Spinal cord (tissue), 10 donors: ENCODE measurements around the gene TUBB1. TPM values are rescaled to one million over a fixed set of nuclear protein-coding genes. Genes with fewer than 3 reads are reported as not detected.

Source experiments
- DNase-seq, 6 donors: peaks; one replicate each; pipeline versions ENCODE4 v3.0.0 to v3.0.0-alpha.2; 2013 to 2015; ENCODE audit warnings: low spot score in 6 of 6, low read depth in 4 of 6
- H3K27ac ChIP-seq: one replicate; pipeline ENCODE4 v1.5.1; 2013; ENCODE audit warnings: low read depth, low read length, control low read depth
- H3K27me3 ChIP-seq: one replicate; pipeline ENCODE4 v1.6.1; 2013; ENCODE audit warnings: low read length; ENCODE audit not compliant: control insufficient read depth, insufficient read depth
- H3K36me3 ChIP-seq: one replicate; pipeline ENCODE4 v1.6.1; 2013; ENCODE audit warnings: low read length; ENCODE audit not compliant: control insufficient read depth, insufficient read depth
- H3K4me1 ChIP-seq: one replicate; pipeline ENCODE4 v1.6.1; 2013; ENCODE audit warnings: low read length; ENCODE audit not compliant: control insufficient read depth, insufficient read depth
- H3K4me3 ChIP-seq: one replicate; pipeline ENCODE4 v1.5.1; 2013; ENCODE audit warnings: low read depth, low read length, control low read depth
- H3K9me3 ChIP-seq: one replicate; pipeline ENCODE4 v1.6.1; 2013; ENCODE audit warnings: low read length; ENCODE audit not compliant: control insufficient read depth, insufficient read depth
- WGBS: methylation state at CpG from one replicate; pipeline ENCODE4 v1.1.5; 2013; ENCODE audit warnings: missing lambda C conversion rate; ENCODE audit not compliant: insufficient coverage; 5-methylcytosine and 5-hydroxymethylcytosine counted together
- polyA plus RNA-seq, 2 donors: library from polyadenylated mRNA; unstranded; fragments of 120-200 nt; gene quantifications; one replicate each; pipeline ENCODE4 v1.2.1, GENCODE V29; 2013; ENCODE audit not compliant: insufficient read length in 2 of 2
- total RNA-seq, 2 donors: library from RNA; depleted of rRNA in 1 of 2; stranded (reverse); fragments of 120-200 nt in 1 of 2; fragments of >200 nt in 1 of 2; gene quantifications; one replicate each; pipeline versions ENCODE4 v1.2.3 to v1.2.4, GENCODE V29; 2013 to 2014
- donor health status: healthy.

Gene TUBB1
- total and polyA plus RNA-seq, 4 donors, result 1.1 to 3.4 (median 1.1) TPM

GRCh38 chr20:58995461-58996225 lies 23.6 kb upstream of the TUBB1 start:
- no peak for DNase-seq
- Histone ChIP-seq H3K9me3 (no peaks in the 10 kb centered on the region), H3K4me1 (no peaks in the 10 kb centered on the region), H3K36me3 (peaks cover 65% of the 10 kb centered on the region), H3K4me3 (no peak overlapping the region), H3K27ac (no peak overlapping the region), H3K27me3 (no peaks in the 10 kb centered on the region)
- WGBS, result 88% methylated on average over 15 of the region's 18 CpGs

- H3K27ac ChIP-seq, result no peak overlapping the region
- no peaks in the 10 kb centered on the region for H3K4me1 ChIP-seq
- H3K36me3 ChIP-seq, result peaks cover 64% of the 10 kb centered on the region
- 86% methylated on average over 12 of the region's 12 CpGs for WGBS
- no peak for DNase-seq
- H3K27me3 ChIP-seq, result no peaks in the 10 kb centered on the region
- no peaks in the 10 kb centered on the region for H3K9me3 ChIP-seq
- H3K4me3 ChIP-seq, result no peak overlapping the region
These were observed 23.0 kb upstream of the TUBB1 start for GRCh38 chr20:58996226-58996611.

- Histone ChIP-seq H3K36me3 (peaks cover 72% of the 10 kb centered on the region), H3K27me3 (no peaks in the 10 kb centered on the region), H3K27ac (no peak overlapping the region), H3K4me3 (no peak overlapping the region), H3K4me1 (no peaks in the 10 kb centered on the region), H3K9me3 (no peaks in the 10 kb centered on the region)
- 89% methylated on average over 16 of the region's 24 CpGs for WGBS
- peak in 1 of 6 donors; percentile 36 for DNase-seq
These were observed 22.0 kb upstream of the TUBB1 start for GRCh38 chr20:58997141-58997770.

GRCh38 chr20:58998656-58999055 lies 20.6 kb upstream of the TUBB1 start:
- Histone ChIP-seq H3K4me3 (no peak overlapping the region), H3K27ac (no peak overlapping the region), H3K27me3 (no peaks in the 10 kb centered on the region), H3K36me3 (peaks cover 68% of the 10 kb centered on the region), H3K4me1 (no peaks in the 10 kb centered on the region), H3K9me3 (no peaks in the 10 kb centered on the region)
- no peak for DNase-seq
- WGBS, result 83% methylated on average over 9 of the region's 11 CpGs

- H3K4me1 ChIP-seq, result peaks cover 13% of the 10 kb centered on the region
- no peak overlapping the region for H3K4me3 ChIP-seq
- no peak for DNase-seq
- H3K9me3 ChIP-seq, result no peaks in the 10 kb centered on the region
- no peaks in the 10 kb centered on the region for H3K27me3 ChIP-seq
- peaks cover 52% of the 10 kb centered on the region for H3K36me3 ChIP-seq
- WGBS, result 50% methylated on average over 2 of the region's 3 CpGs
- no peak overlapping the region for H3K27ac ChIP-seq
These were observed 18.9 kb upstream of the TUBB1 start for GRCh38 chr20:59000326-59000725.

GRCh38 chr20:59001068-59001448 lies 18.2 kb upstream of the TUBB1 start:
- Histone ChIP-seq H3K27me3 (no peaks in the 10 kb centered on the region), H3K36me3 (peaks cover 45% of the 10 kb centered on the region), H3K27ac (no peak overlapping the region), H3K9me3 (no peaks in the 10 kb centered on the region), H3K4me3 (no peak overlapping the region), H3K4me1 (peaks cover 20% of the 10 kb centered on the region)
- DNase-seq, result no peak
- 91% methylated on average over 11 of the region's 13 CpGs for WGBS

GRCh38 chr20:59001449-59002171 lies 17.6 kb upstream of the TUBB1 start:
- 95% methylated on average over 27 of the region's 27 CpGs for WGBS
- Histone ChIP-seq H3K27ac (no peak overlapping the region), H3K4me3 (no peak overlapping the region), H3K36me3 (peaks cover 41% of the 10 kb centered on the region), H3K27me3 (no peaks in the 10 kb centered on the region), H3K9me3 (no peaks in the 10 kb centered on the region), H3K4me1 (peaks cover 25% of the 10 kb centered on the region)
- DNase-seq, result no peak

GRCh38 chr20:59002388-59002787 lies 16.8 kb upstream of the TUBB1 start:
- WGBS, result 92% methylated on average over 7 of the region's 8 CpGs
- H3K27me3 ChIP-seq, result no peaks in the 10 kb centered on the region
- peaks cover 28% of the 10 kb centered on the region for H3K4me1 ChIP-seq
- H3K4me3 ChIP-seq, result no peak overlapping the region
- H3K9me3 ChIP-seq, result no peaks in the 10 kb centered on the region
- H3K36me3 ChIP-seq, result peaks cover 37% of the 10 kb centered on the region
- no peak for DNase-seq
- no peak overlapping the region for H3K27ac ChIP-seq

GRCh38 chr20:59002874-59003399 lies 16.3 kb upstream of the TUBB1 start:
- H3K9me3 ChIP-seq, result no peaks in the 10 kb centered on the region
- peaks cover 34% of the 10 kb centered on the region for H3K36me3 ChIP-seq
- WGBS, result 75% methylated on average over 17 of the region's 17 CpGs
- H3K4me3 ChIP-seq, result no peak overlapping the region
- H3K27me3 ChIP-seq, result peaks cover 1% of the 10 kb centered on the region
- no peak for DNase-seq
- H3K4me1 ChIP-seq, result peaks cover 33% of the 10 kb centered on the region
- H3K27ac ChIP-seq, result no peak overlapping the region
